ENCODE data around the gene PLCH1.

Gene PLCH1

GRCh38 chr3:155428563-155428962 lies 316.3 kb downstream of the PLCH1 start:
- TF ChIP-seq, protein P1, sequence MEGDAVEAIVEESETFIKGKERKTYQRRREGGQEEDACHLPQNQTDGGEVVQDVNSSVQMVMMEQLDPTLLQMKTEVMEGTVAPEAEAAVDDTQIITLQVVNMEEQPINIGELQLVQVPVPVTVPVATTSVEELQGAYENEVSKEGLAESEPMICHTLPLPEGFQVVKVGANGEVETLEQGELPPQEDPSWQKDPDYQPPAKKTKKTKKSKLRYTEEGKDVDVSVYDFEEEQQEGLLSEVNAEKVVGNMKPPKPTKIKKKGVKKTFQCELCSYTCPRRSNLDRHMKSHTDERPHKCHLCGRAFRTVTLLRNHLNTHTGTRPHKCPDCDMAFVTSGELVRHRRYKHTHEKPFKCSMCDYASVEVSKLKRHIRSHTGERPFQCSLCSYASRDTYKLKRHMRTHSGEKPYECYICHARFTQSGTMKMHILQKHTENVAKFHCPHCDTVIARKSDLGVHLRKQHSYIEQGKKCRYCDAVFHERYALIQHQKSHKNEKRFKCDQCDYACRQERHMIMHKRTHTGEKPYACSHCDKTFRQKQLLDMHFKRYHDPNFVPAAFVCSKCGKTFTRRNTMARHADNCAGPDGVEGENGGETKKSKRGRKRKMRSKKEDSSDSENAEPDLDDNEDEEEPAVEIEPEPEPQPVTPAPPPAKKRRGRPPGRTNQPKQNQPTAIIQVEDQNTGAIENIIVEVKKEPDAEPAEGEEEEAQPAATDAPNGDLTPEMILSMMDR (conservative IDR thresholded peaks at IDR 0.05) = no peak

DNA sequence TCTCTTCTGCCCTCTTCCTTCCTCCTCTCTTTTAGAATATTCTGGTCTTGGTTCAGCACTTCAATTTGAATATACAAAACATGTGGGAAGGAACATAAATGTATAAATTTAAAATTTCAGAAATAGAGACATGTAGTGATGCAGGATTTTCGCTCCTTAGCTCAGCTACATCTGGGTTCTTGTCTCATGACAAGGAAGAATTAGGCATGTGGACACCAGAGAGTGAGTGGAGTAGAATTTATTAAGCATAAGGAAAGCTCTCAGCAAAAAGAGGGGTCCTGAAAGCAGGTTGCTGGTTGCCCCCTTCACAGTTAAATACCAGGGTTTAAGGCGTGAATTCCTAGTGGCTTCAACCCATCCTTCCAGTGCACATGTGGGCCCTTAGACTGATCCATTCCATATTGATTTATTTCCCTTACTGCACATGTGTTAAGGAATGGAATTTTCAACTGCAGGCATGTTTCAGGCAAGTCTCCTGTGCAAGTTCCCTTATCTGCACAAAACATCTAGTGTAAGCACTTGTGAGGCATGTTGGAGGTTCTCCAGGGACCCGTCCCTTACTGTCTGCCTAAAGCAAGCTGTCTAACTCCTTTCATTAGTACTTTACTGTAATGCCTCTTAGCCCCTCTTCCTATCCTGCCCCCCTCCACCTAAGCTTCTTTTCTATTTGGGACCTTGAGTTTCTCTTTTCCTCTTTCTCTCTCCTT lies 318.2 kb downstream of the PLCH1 start:
- TF ChIP-seq, protein P1 (conservative IDR thresholded peaks at IDR 0.05) = no peak
- H3K27ac ChIP-seq = no peak overlapping the region

More at GRCh38 chr3:155428563-155428962, 316.3 kb downstream of the PLCH1 start:
- no peak overlapping the region for H3K27ac ChIP-seq

DNA sequence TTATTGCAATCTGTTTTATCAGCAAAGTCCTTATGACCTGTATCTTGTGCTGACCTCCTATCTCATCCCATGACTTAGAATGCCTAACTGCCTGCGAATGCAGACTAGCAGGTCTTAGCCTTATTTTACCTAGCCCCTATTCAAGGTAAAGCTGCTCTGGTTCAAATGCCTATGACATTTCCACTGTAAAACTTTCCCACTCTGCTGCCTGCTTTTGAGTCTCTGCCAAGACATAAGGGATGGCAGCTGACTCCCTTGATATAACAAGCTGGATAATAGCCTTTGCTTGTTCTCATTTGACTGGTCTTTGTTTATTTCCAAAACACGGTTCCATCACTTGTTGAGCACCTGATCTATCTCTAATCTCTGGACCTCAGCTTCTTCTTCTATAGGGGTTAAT lies 319.5 kb downstream of the PLCH1 start:
- TF ChIP-seq, protein P1 (conservative IDR thresholded peaks at IDR 0.05) = no peak
- H3K27ac ChIP-seq = no peak overlapping the region

DNA sequence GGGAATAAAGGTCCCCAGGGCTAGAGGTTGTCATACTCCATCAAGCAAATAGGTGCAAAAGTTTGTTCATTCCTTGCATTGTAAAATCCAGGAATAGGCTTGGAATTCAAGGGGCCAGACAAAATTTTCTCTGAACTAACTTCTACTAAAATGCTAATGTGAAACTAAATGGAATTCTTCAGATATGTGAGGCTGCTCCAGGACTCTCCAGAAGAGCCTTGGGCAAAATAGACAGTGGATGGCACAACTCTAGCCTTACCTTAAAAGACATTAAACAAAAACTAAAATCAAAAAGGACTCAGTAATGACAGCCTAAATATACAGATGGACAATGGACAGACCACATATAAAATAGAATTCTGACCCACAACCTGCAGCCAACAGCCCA lies 320.6 kb downstream of the PLCH1 start:
- no peak overlapping the region for H3K27ac ChIP-seq
- TF ChIP-seq, protein P1 (conservative IDR thresholded peaks at IDR 0.05) = no peak

- TF ChIP-seq, protein P1 (conservative IDR thresholded peaks at IDR 0.05) = no peak
Measured at GRCh38 chr3:155423526-155424322, 321.1 kb downstream of the PLCH1 start.

DNA sequence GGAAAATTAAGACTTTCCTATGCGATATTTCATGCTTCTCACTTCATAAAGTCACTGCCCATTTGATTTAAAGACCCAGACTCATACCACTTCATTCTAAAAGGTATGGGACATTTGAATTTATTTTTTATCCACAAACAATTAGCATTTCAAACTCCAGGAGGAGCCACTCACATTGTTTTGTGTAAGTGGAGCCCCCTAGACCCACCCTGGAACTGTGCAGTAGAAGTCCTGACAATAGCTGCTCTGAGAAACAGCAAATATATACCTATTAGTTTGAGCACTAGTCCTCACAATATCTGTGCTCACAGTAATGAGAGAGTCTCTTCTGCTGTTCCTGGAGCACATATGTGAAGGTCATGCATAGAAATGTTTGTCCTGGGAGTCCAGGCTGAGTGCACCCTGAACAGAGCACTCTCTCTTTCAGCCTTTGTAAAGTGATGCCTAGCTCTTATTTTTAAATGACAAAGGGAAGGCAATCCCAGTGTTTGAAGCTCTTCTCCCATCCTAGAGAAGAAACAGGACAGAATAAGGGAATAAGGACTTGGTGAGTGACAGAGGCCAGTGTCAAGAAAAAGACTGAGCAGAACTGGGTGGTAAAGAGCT lies 323.9 kb downstream of the PLCH1 start:
- TF ChIP-seq, protein P1 (conservative IDR thresholded peaks at IDR 0.05) = no peak
- H3K27ac ChIP-seq = no peak overlapping the region

More at GRCh38 chr3:155423526-155424322, 321.1 kb downstream of the PLCH1 start:
- no peak overlapping the region for H3K27ac ChIP-seq

DNA sequence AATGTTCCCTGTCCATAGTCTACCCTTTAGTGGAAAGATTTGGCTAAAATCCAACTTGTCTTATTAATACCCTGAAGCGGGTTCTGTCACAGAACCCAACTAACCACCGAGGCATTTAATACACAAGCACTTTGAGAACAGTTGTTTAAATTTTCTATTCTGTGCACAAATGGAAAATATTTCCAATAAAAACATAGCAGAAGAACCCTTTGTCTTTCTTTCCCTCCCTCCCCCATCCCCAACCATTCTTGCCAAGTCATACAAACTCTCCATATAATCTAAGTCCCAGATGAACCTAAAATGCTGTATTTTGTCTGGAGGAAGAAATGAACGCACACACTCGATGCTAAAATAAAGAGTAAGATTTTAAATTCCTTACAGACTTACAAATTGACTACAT lies 324.5 kb downstream of the PLCH1 start:
- TF ChIP-seq, protein P1 (conservative IDR thresholded peaks at IDR 0.05) = no peak
- no peak overlapping the region for H3K27ac ChIP-seq

Measured in VCaP (cell line).